ENCODE measurements around the gene EPB42.
A peak's percentile ranks its signal among the peaks of the same experiment; 100 is the strongest.
"Not testable (repeated sequence)": the region's sequence is repeated elsewhere in the genome, so short reads cannot be mapped to it uniquely, and the experiment has no call there.

EPB42 gene

DNA sequence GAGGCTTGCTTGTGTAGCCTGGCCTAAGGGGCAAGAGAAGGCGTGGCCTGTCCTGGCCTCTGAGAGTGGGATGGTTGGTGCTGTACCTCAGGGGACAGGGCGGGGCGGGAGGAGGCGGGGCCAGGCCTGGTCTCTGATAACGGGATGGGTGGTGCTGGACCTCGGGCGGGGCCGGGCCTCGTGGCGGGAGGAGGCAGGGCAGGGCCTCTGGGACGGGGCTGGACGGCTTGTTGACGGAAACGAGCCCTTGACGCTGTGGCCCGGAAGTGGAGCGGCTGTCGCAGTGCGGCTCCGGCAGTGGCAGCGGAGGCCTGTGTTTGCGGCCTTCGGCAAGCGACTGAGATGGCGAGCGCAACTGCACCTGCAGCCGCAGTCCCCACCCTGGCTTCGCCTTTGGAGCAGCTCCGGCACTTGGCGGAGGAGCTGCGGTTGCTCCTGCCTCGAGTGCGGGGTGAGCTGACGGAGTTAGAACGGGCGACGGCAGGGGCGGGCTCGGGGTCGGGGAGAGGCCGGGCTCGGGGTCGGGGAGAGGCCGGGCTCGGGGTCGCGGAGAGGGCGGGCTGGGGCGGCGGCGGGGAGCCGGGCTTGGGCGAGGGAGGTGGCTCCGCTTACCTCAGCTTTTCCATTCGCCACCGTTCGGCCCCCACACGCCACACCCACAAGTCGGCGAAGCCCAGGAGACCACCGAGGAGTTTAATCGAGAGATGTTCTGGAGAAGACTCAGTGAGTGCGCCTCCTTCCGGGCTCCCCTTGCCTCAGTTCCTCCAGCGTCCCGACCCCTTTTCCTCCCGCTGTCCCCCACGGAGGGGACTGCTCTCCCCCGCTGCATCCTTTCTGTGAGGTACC lies 35.4 kb downstream of the EPB42 start, which contains the start of gene CCNDBP1:
Gene CCNDBP1, plus strand, starts transcription at position 247 of the 846 bp plus-strand sequence. Its CDS starts 96 bp downstream, at position 343.
- DNase-seq (ENCODE audit: low read depth) = peak; percentile 85

DNA sequence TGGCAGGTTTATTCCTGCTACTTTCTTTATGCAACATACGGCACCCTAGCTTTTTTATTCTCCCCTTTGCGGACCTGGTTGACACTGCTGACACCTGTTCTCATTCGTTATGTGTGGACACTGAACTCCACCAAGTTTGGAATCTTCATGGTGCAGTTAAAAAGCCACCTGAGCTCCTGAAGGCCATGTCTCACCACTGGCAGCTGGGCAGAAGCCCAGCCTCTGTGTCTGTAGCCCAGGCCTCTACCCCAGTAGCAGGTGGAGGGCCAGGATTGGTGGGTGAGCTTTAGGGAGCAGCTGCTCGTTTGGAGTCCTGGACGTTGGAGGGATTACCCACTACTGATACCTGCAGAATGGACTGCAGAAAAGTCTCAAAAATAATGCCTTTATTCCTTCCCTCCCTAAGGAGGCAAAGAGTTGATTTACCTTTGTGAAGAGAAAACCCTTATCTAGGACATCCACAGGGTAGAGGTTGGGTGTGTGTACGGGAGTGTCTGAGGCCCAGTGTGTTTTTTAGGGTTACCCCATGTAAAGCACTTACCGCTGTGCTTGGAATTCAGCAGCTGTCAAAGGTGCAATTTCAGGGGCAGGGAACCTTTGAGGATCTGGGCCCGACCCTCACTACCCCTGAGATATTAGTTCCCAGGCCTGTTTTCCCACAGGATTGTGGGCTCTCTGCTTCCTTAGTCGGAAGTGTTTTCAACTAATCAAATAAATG lies 36.3 kb downstream of the EPB42 start:
- DNase-seq (ENCODE audit: low read depth) = no peak

DNA sequence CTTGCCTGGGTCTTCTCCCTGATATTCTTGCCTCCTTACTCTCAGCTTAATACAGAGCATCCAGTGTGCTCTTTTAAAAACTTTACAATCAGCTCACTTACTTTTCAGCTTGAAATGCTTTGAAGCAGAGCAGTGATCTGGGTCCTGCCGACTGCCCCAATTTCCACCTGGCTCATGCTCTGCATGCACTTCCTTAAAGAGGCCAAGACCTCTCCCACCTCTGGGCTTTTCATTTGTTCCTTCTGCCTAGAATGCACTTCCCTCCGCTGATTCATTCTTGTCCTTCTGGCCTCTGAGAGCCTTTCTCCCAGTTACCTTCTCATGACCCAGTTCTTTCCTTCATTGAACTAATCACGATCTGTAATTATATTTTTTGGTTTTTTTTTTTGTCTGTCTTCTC lies 37.5 kb downstream of the EPB42 start:
- DNase-seq (ENCODE audit: low read depth) = no peak

DNA sequence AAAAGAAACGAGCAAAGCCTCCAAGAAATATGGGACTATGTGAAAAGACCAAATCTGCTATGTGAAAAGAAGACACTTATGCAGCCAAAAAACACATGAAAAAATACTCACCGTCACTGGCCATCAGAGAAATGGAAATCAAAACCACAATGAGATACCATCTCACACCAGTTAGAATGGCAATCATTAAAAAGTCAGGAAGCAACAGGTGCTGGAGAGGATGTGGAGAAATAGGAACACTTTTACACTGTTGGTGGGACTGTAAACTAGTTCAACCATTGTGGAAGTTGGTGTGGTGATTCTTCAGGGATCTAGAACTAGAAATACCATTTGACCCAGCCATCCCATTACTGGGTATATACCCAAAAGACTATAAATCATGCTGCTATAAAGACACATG lies 43.7 kb downstream of the EPB42 start:
- not testable (repeated sequence) for DNase-seq (ENCODE audit: low read depth)

DNA sequence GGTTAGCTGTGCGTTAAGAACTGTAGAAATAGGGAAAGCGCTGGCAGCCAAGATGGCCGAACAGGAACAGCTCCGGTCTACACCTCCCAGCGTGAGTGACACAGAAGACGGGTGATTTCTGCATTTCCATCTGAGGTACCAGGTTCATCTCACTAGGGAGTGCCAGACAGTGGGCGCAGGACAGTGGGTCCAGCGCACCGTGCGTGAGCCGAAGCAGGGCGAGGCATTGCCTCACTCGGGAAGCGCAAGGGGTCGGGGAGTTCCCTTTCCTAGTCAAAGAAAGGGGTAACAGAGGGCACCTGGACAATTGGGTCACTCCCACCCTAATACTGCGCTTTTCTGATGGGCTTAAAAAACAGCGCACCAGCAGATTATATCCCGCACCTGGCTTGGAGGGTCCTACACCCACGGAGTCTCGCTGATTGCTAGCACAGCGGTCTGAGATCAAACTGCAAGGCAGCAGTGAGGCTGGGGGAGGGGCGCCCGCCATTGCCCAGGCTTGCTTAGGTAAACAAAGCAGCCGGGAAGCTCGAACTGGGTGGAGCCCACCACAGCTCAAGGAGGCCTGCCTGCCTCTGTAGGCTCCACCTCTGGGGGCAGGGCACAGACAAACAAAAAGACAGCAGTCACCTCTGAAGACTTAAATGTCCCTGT lies 45.0 kb downstream of the EPB42 start:
- DNase-seq (ENCODE audit: low read depth) = not testable (repeated sequence)

DNA sequence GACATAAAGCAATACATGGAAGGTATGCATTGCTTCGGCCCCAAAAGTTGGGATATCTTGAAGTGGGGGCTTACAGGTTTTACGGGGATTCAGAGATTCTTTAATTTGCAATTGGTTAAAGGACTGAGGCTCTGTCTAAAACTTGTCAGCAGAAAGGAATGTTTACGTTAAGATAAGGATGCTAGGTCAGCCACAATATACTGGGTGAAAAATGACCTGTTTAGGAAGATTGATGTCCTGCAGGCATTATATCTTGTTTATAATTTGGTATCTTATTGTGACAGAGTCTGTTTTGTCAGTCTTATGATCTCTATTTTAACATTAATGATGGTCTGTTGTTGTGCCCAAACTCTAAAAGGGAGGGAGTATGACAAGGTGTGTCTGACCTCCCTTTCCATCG lies 50.9 kb downstream of the EPB42 start:
- DNase-seq (ENCODE audit: low read depth) = no peak

DNA sequence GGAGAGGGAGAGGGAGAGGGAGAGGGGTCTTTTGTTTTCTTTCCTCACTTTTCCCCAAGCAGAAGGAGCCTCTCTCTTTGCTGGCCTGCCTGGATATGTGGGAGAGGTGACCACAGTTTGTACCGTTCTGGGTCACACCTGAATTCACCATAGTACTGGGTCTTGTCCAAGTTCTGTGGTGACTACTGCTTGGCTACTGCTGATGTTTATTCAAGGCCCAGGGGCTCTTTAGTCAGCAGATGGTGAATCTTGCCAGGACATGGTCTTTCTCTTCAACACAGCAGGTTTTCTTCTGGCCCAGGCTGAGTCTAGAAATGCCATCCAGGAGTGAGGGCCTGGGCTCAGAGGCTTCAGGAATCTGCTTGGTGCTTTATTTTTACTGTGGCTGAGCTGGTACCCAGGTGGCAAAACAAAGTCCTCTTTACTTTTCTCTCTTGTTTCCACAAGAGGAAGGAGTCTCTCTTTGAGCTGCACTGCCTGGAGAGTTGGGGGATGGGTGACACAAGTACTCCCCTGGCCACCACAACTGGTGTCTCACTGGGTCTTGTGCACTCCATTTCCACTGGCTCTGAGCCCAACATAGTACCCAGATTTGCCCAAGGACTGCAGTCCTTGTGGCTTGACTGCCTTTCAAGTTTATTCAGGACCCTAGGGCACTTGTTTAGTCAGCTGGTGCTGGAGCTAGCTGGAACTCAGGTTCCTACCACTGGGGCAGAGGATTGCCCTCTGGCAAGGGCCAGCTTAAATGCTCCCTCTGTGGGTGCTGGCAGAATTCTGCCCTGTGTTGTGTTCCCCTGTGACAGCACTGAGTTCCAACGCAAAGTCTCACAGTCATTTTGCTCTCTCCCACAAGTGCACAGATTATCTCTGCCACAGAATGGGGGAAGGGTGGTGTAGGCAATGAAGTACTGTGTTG lies 52.4 kb downstream of the EPB42 start:
- DNase-seq (ENCODE audit: low read depth) = no peak

DNA sequence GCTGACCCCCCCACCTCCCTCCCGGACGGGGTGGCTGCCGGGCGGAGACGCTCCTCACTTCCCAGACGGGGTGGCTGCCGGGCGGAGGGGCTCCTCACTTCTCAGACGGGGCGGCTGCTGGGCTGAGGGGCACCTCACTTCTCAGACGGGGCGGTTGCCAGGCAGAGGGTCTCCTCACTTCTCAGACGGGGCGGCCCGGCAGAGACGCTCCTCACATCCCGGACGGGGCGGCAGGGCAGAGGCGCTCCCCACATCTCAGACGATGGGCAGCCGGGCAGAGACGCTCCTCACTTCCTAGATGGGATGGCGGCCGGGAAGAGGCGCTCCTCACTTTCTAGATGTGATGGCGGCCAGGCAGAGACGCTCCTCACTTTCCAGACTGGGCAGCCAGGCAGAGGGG lies 53.6 kb downstream of the EPB42 start:
- DNase-seq (ENCODE audit: low read depth) = not testable (repeated sequence)

DNA sequence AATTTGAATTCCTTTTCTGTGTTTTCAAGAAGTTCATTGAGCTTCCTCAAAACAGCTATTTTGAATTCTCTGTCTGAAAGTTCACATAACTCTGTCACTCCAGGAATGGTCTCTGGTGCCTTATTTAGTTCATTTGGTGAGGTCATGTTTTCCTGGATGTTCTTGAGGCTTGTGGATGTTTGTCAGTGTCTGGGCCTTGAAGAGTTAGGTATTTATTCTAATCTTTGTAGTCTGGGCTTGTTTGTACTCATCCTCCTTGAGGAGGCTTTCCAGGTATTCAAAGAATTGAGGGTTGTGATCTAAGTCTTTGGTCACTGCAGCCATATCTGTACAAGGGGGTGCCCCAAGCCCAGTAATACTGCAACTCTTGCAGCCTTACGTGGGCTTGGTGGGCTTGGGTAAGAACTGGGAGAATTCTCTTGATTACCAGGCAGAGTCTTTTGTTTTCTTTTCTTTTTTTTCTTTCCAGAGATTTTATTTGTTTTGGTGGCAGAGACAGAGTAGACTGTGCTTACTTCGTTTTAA lies 55.0 kb downstream of the EPB42 start:
- DNase-seq (ENCODE audit: low read depth) = no peak

DNA sequence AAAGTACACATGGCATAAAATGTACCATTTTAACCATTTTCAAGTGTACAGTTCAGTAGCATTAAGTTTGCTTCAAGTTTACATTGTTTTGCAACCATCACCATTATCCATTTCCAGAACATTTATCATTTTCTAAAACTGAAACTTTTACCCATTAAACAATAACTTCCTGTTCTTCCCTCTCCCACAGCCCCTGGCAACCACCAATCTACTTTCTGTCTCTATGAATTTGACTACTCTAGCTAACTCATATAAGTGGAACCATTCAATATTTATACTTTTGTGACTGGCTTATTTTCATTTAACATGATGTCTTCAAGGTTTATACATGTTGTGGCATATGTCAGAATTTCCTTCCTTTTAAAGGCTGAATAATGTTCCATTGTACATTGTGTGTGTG lies 67.5 kb downstream of the EPB42 start:
- DNase-seq (ENCODE audit: low read depth) = no peak

DNA sequence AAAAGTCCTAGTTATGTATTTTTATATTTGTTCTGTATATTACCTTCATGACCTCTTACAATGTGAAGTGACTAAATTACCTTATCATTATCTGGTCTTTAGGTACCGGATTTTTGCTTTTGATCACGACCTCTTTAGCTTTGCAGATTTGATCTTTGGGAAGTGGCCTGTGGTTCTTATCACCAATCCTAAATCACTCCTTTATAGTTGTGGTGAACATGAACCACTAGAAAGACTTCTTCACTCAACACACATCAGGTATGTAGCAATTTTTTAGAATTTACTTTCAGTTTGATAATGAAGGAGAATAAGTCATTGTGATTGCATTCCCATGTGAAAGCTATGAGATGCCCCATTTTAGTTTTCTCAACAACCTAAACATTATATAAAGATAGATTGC lies 69.1 kb downstream of the EPB42 start:
- no peak for DNase-seq (ENCODE audit: low read depth)

DNA sequence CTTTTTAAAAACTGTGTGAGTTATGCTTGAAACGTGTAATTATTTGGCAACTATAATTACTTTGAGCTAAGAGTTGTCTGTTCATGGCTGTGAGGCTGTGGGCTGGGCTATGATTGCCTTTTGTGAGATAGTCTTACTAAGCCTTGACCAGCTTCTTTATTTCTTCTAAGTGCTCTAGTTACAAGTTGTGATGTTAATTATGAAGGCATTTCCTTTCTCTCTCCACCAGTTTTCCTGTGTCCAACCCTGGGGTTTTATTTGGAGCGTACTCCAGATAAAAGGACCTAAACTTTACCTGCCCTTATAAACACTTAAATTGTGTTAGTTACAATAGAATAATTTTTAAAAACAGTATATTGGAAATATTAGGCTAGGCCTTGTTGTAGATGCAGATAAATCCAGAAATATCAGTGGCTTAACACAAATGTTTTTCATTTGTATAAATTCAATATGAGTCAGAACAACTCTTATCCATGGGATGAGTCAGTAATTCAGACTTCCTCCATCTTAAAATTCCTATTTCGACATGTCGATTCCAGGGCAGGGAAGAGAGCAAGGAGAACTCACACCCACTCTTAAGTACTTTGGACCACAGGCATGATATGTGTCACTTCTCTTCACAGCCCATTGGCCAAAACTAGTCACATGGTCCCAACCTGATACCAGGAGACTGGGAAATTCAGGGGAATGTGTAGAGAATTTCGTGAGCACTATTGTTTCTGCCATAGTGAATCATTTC lies 70.5 kb downstream of the EPB42 start:
- no peak for DNase-seq (ENCODE audit: low read depth)
